Left cardiac atrium (tissue), 4 donors: Measurements from ENCODE around the gene PRRT1. TPM values are rescaled to one million over a fixed set of nuclear protein-coding genes. Genes with fewer than 3 reads are reported as not detected.
"Not testable (repeated sequence)": the region's sequence is repeated elsewhere in the genome, so short reads cannot be mapped to it uniquely, and the experiment has no call there.

Source experiments
- ATAC-seq, 2 donors: fragments of 200-7000 bp; cut with Tn5 transposase; one replicate each; pipeline ENCODE4 v1.9.1; 2020; ENCODE audit warnings: mild to moderate bottlenecking in 2 of 2, moderate library complexity in 2 of 2
- DNase-seq: peaks from one replicate; pipeline ENCODE4 v3.0.0-alpha.2; 2020
- intact Hi-C, 2 donors: fragments of 100-400 bp; cut with DNase I; formaldehyde crosslinking; loops; one replicate each; pipeline versions ENCODE4 v1.14.1 to v1.15.1; 2022 to 2023
- total RNA-seq, 2 donors: library from RNA; stranded (reverse); fragmentation: NEBNext Ultra II Directional; extraction: Animal tissue kit (Norgen Biotek cat#: 25700); gene quantifications; one replicate each; pipeline ENCODE4 v1.2.1, GENCODE V29; 2021
- donor health status: DM: no; HTN: yes; CAD: no.
- donor health status: DM: no; HTN: yes; CAD: no; lungs with severe emphysema.
- donor health status: DM: yes; HTN: yes; CAD: no.
- donor health status: Dilated cardiomyopathy.

Gene PRRT1
- total RNA-seq, 2 donors from 2014 or later, result 0.77 to 0.97 TPM

DNA sequence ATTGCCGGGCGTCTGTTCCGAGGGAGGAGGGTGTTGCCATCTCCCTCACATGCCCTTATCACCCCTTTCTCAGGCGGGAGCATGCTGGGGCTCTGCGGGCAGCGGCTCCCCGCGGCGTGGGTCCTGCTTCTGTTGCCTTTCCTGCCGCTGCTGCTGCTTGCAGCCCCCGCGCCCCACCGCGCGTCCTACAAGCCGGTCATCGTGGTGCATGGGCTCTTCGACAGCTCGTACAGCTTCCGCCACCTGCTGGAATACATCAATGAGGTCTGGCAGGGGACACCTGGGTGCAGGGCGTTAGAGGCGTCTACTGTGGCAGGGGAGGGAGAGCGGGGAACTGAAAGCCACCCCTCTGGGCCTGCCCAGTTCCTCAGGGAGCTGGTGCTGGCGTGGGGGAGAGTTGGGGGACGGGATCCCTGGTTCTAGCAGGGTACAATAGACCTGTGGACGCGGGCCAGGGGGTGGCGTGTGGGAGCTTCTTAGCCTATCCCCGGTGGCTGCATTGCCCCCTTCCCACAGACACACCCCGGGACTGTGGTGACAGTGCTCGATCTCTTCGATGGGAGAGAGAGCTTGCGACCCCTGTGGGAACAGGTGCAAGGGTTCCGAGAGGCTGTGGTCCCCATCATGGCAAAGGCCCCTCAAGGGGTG is 2.9 kb upstream of the PRRT1 start:
- peak; percentile 63 to 66 for ATAC-seq
- DNase-seq, result peak; percentile 72
- intact Hi-C loops, result loop anchor here in 1 of 2 donors (2.0 kb wide), 2 partner anchors 36 to 68 kb away; no protein-coding TSS in a partner anchor

- ATAC-seq, result peak; percentile 88 to 91
Observed at GRCh38 chr6:32153564-32154513, 2.1 kb upstream of the PRRT1 start, which contains the start of gene PPT2. Gene PPT2, plus strand, starts transcription at chr6:32154141. Its CDS starts 454 bp downstream, at chr6:32154595.

DNA sequence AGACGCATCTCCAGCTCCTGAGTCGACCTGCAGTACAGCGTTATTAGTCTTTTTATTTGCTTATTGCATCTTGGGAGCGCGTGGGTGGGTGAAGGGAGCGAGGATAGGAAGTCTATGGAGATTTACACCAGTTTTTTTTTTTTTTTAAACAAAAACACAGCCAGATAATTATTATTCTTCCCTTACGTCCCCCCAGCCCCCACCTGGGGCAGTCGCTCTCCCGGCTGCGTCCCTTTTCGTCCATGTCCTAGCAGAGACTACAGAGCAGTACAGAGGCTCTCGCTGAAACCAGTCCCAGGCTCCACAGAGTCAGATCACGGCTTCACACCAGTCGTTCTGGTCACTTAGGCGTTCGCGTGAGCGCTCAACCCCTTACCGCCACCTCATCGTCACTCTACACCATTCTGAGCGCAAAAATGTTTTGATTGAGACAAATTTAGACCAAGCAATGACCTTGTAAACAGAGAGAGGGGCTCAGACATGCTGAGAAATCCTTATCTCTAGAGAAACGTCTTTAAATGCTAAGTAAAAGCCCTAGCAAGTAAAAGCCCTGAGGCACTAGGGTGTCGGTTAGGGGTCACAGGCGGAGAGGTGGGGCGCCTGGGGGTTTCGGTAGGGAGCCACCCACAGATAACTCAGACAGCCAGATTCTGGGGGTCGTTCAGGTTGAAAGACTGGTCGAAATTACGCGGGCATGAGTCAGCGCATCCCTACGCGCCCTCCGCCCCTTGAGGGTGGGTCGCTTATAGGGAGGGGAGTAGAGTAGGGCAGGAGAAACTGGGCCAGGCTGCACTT is 1.2 kb upstream of the PRRT1 start:
- intact Hi-C loops, result no loop called here
- ATAC-seq (peak; percentile 31 to 53), DNase-seq (peak; percentile 46)

More at GRCh38 chr6:32153564-32154513, 2.1 kb upstream of the PRRT1 start, which contains the start of gene PPT2:
- peak; percentile 94 for DNase-seq
- intact Hi-C loops, result loop anchor here in 1 of 2 donors (2.0 kb wide), 2 partner anchors 35 to 67 kb away; no protein-coding TSS in a partner anchor

DNA sequence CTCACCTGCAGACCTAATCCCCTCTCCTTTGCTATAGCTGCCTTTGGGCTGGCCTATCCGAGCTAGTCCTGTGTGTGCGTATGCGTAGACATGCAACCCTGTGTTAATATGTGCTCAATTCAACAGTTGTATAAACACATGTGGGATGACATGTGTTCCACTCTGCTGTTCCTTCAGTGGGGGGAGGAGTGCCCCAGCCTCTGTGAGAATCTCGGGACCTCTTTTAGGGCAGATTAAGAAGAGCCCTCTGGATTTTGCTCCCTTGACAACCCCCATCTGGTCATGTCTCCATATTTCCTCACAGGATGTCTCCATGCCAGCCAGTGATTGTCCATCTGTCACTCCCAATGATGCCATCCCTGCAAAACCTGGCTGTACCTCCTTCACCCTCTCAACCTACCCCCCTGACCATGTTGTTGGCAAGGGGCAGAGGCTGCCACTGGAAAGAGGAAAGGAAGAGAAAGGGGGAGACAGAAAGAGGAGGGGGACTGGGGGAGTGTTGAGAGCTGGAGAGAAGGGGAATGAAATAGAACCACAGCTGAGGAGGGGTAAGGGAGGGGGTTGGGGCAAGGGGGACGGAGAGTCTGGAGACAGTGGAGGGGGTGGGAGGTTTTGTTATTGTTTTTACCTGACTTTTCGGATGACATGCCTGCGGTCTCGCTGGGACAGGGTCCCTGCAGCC is 417 bp downstream of the PRRT1 start:
- ATAC-seq, result no peak
- intact Hi-C loops, result no loop called here
- DNase-seq, result no peak

- intact Hi-C loops, result no loop called here
- DNase-seq (no peak), ATAC-seq (no peak)
Observed at GRCh38 chr6:32149932-32150870, 1.5 kb downstream of the PRRT1 start.

DNA sequence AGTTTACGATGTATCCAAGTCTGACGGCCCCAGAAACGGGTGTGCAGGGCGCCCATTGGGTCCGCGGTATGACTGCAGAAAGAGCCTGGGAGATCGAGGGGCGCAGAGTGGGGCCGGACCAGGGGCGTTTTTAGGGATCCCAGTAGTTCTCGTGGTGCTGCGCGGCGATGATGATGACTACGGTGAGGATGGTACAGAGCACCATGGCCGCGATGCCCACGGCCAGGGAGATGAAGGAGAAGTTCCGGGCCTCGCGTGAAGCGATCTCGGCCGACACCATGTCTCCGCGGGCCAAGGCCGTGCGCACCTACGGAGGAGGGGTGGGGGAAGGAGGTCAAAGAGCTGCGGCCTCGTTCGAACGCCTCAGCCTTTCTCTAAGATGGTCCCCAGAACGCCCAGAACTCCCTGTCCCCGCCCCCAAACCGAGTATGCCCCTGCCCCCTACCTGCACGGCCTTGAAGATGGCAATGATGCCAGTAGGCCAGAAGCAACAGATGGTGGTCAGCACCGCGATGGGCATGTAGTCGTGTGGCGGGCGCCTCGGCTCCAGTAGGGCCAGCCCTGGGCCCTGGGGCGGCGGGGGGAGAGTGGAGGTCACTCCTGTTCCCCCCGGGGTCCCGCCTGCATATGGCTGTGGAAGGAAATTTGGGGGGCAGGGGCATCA is 2.5 kb downstream of the PRRT1 start:
- ATAC-seq (no peak), DNase-seq (no peak)
- intact Hi-C loops, result no loop called here

GRCh38 chr6:32148289-32149091 is 3.2 kb downstream of the PRRT1 start:
- peak; percentile 28 to 75 for ATAC-seq
- intact Hi-C loops, result no loop called here
- peak; percentile 80 for DNase-seq

DNA sequence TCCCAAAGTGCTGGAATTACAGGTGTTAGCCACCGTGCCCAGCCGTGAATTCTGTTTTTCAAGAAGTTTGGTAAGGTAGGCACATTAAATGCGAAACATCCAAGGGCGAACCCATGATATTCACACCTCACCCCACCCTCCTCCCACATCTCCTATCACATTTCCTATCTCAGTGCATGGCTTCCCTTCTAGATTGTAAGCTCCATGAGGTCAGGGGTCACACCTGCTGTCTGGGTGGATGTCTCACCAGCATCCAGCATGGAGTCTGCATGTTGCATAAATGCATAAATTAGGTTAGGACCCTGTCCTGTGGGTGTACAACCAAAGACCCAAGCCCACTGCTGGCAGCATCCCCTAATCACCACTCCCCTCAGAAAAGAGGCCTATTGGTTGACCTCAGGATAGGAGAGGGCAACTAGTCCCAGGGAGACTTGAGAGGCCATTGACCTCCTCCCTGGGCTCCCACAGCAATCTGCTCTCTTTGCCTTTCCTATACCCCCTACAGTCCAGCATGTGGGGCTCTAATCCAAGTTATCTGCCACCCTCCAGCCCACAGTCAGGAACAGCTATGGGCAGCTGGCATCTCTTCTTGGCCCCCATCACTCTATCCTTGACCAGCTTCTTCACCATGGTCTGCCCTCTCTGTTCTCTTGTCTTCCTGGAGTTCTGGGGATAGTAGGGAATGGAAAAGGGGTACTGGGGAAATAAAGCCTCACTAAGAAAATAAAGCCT is 4.2 kb downstream of the PRRT1 start:
- intact Hi-C loops, result no loop called here
- no peak for DNase-seq
- ATAC-seq, result no peak

GRCh38 chr6:32146687-32147086 is 5.1 kb downstream of the PRRT1 start:
- ATAC-seq (no peak), DNase-seq (no peak)
- intact Hi-C loops, result no loop called here

GRCh38 chr6:32146287-32146686 is 5.5 kb downstream of the PRRT1 start:
- intact Hi-C loops, result no loop called here
- DNase-seq (no peak), ATAC-seq (no peak)

- intact Hi-C loops, DNase-seq, ATAC-seq: not testable (repeated sequence)
Observed at GRCh38 chr6:32144238-32144637, 7.5 kb downstream of the PRRT1 start.

DNA sequence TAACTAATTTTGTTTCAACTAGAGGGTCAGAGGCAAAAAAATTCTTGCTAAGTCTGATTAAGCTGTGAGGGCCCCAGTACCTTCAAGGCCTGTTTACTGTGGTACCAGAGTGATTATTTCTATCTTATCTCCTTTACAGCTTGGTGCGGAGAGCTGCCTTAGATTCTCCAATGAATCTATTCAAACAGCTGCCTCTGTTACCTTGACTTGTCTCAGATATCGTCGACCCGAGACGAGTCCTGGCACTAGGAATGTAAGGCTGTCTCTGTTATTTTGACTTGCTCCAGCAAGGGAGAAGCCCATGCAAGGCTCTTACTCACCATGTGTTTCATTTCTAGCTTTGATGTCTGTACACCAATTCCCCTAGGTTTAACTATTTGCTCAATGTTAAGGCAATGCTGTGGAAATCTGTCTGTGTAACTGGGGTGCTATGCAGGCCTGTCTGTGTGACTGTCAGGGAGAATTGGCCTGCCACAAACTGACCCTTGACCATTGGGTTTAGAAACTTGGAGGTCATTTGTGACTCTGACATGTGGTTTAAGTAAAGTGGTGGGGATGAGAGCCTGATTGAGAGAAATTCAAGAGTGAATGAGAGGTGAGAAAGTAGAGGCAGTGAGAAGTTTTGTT is 11.2 kb downstream of the PRRT1 start:
- DNase-seq, result no peak
- intact Hi-C loops, result no loop called here
- ATAC-seq, result peak in 1 of 2 donors; percentile 44

GRCh38 chr6:32139590-32139989 is 12.1 kb downstream of the PRRT1 start:
- ATAC-seq (no peak), DNase-seq (no peak)
- intact Hi-C loops, result no loop called here

DNA sequence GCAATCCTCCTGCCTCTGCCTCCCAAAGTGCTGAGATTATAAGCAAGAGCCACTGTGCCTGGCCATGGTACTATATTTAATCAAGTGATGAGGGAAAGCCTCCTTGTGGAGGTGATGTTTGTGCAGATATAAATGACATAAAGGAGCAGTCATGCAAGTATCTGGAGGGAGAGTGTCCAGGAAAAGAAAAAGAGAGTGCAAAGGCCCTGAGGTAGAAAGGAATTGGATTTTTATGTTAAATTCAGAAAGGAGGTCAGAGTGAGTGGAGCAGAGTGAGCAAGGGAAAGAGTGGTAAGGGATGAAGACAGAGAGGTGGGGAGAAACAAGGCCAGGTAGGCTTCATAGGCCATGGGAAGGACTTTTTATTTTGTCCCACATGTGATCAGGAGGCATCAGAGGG is 14.3 kb downstream of the PRRT1 start:
- no peak for DNase-seq
- no peak for ATAC-seq
- intact Hi-C loops, result no loop called here

DNA sequence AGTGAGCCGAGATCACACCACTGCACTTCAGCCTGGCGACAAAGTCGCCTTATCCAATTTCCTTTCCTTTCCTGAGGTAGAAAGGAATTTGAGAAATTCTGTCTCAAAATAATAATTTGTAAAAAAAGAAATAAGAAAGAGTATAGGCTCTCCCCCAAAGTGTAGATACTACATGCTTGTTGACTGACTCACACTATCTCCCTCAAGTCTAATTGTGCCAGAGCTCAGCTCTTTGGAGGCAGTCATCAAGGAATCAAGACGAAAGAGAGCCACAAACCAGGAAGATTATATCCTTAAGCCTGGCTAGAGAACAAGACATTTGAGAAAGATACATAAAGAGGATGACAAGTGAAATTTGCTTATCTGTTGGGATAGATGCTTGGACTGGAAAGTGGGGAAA is 18.0 kb downstream of the PRRT1 start:
- DNase-seq (no peak), ATAC-seq (no peak)
- intact Hi-C loops, result no loop called here
